ENCODE data around the gene PRDM11. TPM values are rescaled to one million over a fixed set of nuclear protein-coding genes. Genes with fewer than 3 reads are reported as not detected.

PRDM11 gene
- total and polyA plus RNA-seq, 9 donors: 8.7 to 45.4 (median 28.9) TPM

- Histone ChIP-seq H3K9me3 (no peaks in the 10 kb centered on the region), H3K36me3 (no peaks in the 10 kb centered on the region), H3K27ac (no peak overlapping the region), H3K27me3 (no peaks in the 10 kb centered on the region), H3K4me3 (no peak overlapping the region), H3K4me1 (ENCODE audit: insufficient read depth) (no peaks in the 10 kb centered on the region)
- WGBS, 3 donors: 34 to 36% (median 36%) methylated on average over 8 of the region's 8 CpGs
- TF ChIP-seq CTCF (IDR thresholded peaks at IDR 0.05): no peak
- TF ChIP-seq EP300 (IDR thresholded peaks at IDR 0.05): no peak
- TF ChIP-seq POLR2A (IDR thresholded peaks at IDR 0.05): no peak
- DNase-seq: no peak
- intact Hi-C loops (cut with DNase I): loop anchor here in 2 of 4 donors (2.0 to 10.0 kb wide), 3 partner anchors 166 to 478 kb away; no protein-coding TSS in a partner anchor
These were observed 44.1 kb upstream of the PRDM11 start for GRCh38 chr11:45102361-45102809.

GRCh38 chr11:45102810-45103621 is 43.4 kb upstream of the PRDM11 start:
- H3K27ac ChIP-seq: no peak overlapping the region
- no peaks in the 10 kb centered on the region for H3K9me3 ChIP-seq
- H3K36me3 ChIP-seq: no peaks in the 10 kb centered on the region
- no peak for TF ChIP-seq EP300 (IDR thresholded peaks at IDR 0.05)
- TF ChIP-seq CTCF (IDR thresholded peaks at IDR 0.05): peak; percentile 58 to 83 (median 79)
- H3K4me1 ChIP-seq (ENCODE audit: insufficient read depth): no peaks in the 10 kb centered on the region
- intact Hi-C loops (cut with DNase I): loop anchor here in 2 of 4 donors (2.0 to 10.0 kb wide), 3 partner anchors 166 to 478 kb away; no protein-coding TSS in a partner anchor
- H3K27me3 ChIP-seq: no peaks in the 10 kb centered on the region
- H3K4me3 ChIP-seq: no peak overlapping the region
- peak in 3 of 5 donors; percentile 40 to 46 (median 43) for DNase-seq
- 15 to 20% (median 16%) methylated on average over 8 of the region's 8 CpGs for WGBS, 3 donors

GRCh38 chr11:45104006-45104789 is 42.2 kb upstream of the PRDM11 start:
- H3K27me3 ChIP-seq: no peaks in the 10 kb centered on the region
- TF ChIP-seq EP300 (IDR thresholded peaks at IDR 0.05): no peak
- no peak for TF ChIP-seq CTCF (IDR thresholded peaks at IDR 0.05)
- TF ChIP-seq POLR2A (IDR thresholded peaks at IDR 0.05): no peak
- no peaks in the 10 kb centered on the region for H3K36me3 ChIP-seq
- H3K4me3 ChIP-seq: no peak overlapping the region
- DNase-seq: no peak
- no peak overlapping the region for H3K27ac ChIP-seq
- WGBS, 3 donors: 71 to 77% (median 73%) methylated on average over 6 of the region's 6 CpGs
- intact Hi-C loops (cut with DNase I): loop anchor here in 3 of 4 donors (2.0 to 10.0 kb wide), 4 partner anchors 167 to 479 kb away; no protein-coding TSS in a partner anchor
- no peaks in the 10 kb centered on the region for H3K9me3 ChIP-seq
- no peaks in the 10 kb centered on the region for H3K4me1 ChIP-seq (ENCODE audit: insufficient read depth)

GRCh38 chr11:45104790-45105084 is 41.7 kb upstream of the PRDM11 start:
- no peak overlapping the region for H3K27ac ChIP-seq
- 71 to 73% (median 71%) methylated on average over 4 of the region's 4 CpGs for WGBS, 3 donors
- no peak overlapping the region for H3K4me3 ChIP-seq
- intact Hi-C loops (cut with DNase I): loop anchor here in 3 of 4 donors (2.0 to 10.0 kb wide), 6 partner anchors 168 to 480 kb away; no protein-coding TSS in a partner anchor
- H3K27me3 ChIP-seq: no peaks in the 10 kb centered on the region
- DNase-seq: no peak
- TF ChIP-seq CTCF (IDR thresholded peaks at IDR 0.05) (no peak), POLR2A (IDR thresholded peaks at IDR 0.05) (no peak), EP300 (IDR thresholded peaks at IDR 0.05) (no peak)
- H3K36me3 ChIP-seq: no peaks in the 10 kb centered on the region
- no peaks in the 10 kb centered on the region for H3K9me3 ChIP-seq
- no peaks in the 10 kb centered on the region for H3K4me1 ChIP-seq (ENCODE audit: insufficient read depth)
